Measurements from ENCODE around the gene ANXA7.
"Not testable (repeated sequence)": the region's sequence is repeated elsewhere in the genome, so short reads cannot be mapped to it uniquely, and the experiment has no call there.

ANXA7 gene

GRCh38 chr10:73407495-73407894, 6.4 kb downstream of the ANXA7 start:
- no peaks in the 10 kb centered on the region; the same call in 1 of the 2 replicates for H3K4me1 ChIP-seq (ENCODE audit: control insufficient read depth, insufficient read depth, low read length)
- H3K27me3 ChIP-seq (ENCODE audit: control insufficient read depth, insufficient read depth, low read length) = no peaks in the 10 kb centered on the region
- H3K9ac ChIP-seq (ENCODE audit: low read length) = no peak overlapping the region
- H3K4me3 ChIP-seq (ENCODE audit: low read depth, low read length) = no peak overlapping the region
- no peaks in the 10 kb centered on the region for H3K9me3 ChIP-seq (ENCODE audit: control insufficient read depth, insufficient read depth, low read depth, low read length)
- no peak overlapping the region for H3K27ac ChIP-seq (ENCODE audit: low read depth, low read length)
- 0 out of 2 replicates have a peak, but pooled peaks cover 2% of the 10 kb centered on the region for H3K36me3 ChIP-seq (ENCODE audit: control insufficient read depth, insufficient read depth, low read length)

GRCh38 chr10:73406846-73407245, 7.0 kb downstream of the ANXA7 start:
- H3K27me3 ChIP-seq (ENCODE audit: control insufficient read depth, insufficient read depth, low read length) = no peaks in the 10 kb centered on the region
- H3K36me3 ChIP-seq (ENCODE audit: control insufficient read depth, insufficient read depth, low read length) = 0 out of 2 replicates have a peak, but pooled peaks cover 2% of the 10 kb centered on the region
- no peak overlapping the region for H3K4me3 ChIP-seq (ENCODE audit: low read depth, low read length)
- no peak overlapping the region for H3K27ac ChIP-seq (ENCODE audit: low read depth, low read length)
- no peak overlapping the region for H3K9ac ChIP-seq (ENCODE audit: low read length)
- H3K9me3 ChIP-seq (ENCODE audit: control insufficient read depth, insufficient read depth, low read depth, low read length) = no peaks in the 10 kb centered on the region
- no peaks in the 10 kb centered on the region; the same call in 1 of the 2 replicates for H3K4me1 ChIP-seq (ENCODE audit: control insufficient read depth, insufficient read depth, low read length)

GRCh38 chr10:73405556-73405955, 8.3 kb downstream of the ANXA7 start:
- 0 out of 2 replicates have a peak, but pooled peaks cover 2% of the 10 kb centered on the region for H3K36me3 ChIP-seq (ENCODE audit: control insufficient read depth, insufficient read depth, low read length)
- H3K27ac ChIP-seq (ENCODE audit: low read depth, low read length) = no peak overlapping the region
- no peaks in the 10 kb centered on the region; the same call in 1 of the 2 replicates for H3K4me1 ChIP-seq (ENCODE audit: control insufficient read depth, insufficient read depth, low read length)
- no peak overlapping the region for H3K9ac ChIP-seq (ENCODE audit: low read length)
- no peaks in the 10 kb centered on the region for H3K9me3 ChIP-seq (ENCODE audit: control insufficient read depth, insufficient read depth, low read depth, low read length)
- H3K4me3 ChIP-seq (ENCODE audit: low read depth, low read length) = no peak overlapping the region
- no peaks in the 10 kb centered on the region for H3K27me3 ChIP-seq (ENCODE audit: control insufficient read depth, insufficient read depth, low read length)

- Histone ChIP-seq H3K36me3 (ENCODE audit: control insufficient read depth, insufficient read depth, low read length) (0 out of 2 replicates have a peak, but pooled peaks cover 2% of the 10 kb centered on the region), H3K4me3 (ENCODE audit: low read depth, low read length) (no peak overlapping the region), H3K27me3 (ENCODE audit: control insufficient read depth, insufficient read depth, low read length) (no peaks in the 10 kb centered on the region), H3K27ac (ENCODE audit: low read depth, low read length) (no peak overlapping the region), H3K9me3 (ENCODE audit: control insufficient read depth, insufficient read depth, low read depth, low read length) (no peaks in the 10 kb centered on the region), H3K9ac (ENCODE audit: low read length) (no peak overlapping the region), H3K4me1 (ENCODE audit: control insufficient read depth, insufficient read depth, low read length) (no peaks in the 10 kb centered on the region; the same call in 1 of the 2 replicates)
Observed at GRCh38 chr10:73404690-73405089, 9.2 kb downstream of the ANXA7 start.

- Histone ChIP-seq H3K4me3 (ENCODE audit: low read depth, low read length) (no peak overlapping the region), H3K36me3 (ENCODE audit: control insufficient read depth, insufficient read depth, low read length) (peaks cover 14% of the 10 kb centered on the region), H3K27me3 (ENCODE audit: control insufficient read depth, insufficient read depth, low read length) (no peaks in the 10 kb centered on the region), H3K9me3 (ENCODE audit: control insufficient read depth, insufficient read depth, low read depth, low read length) (no peaks in the 10 kb centered on the region), H3K9ac (ENCODE audit: low read length) (no peak overlapping the region), H3K27ac (ENCODE audit: low read depth, low read length) (no peak overlapping the region), H3K4me1 (ENCODE audit: control insufficient read depth, insufficient read depth, low read length) (no peaks in the 10 kb centered on the region)
Observed at GRCh38 chr10:73401636-73402035, 12.2 kb downstream of the ANXA7 start.

GRCh38 chr10:73399063-73399462, 14.8 kb downstream of the ANXA7 start:
- H3K4me3 ChIP-seq (ENCODE audit: low read depth, low read length) = no peak overlapping the region
- H3K4me1 ChIP-seq (ENCODE audit: control insufficient read depth, insufficient read depth, low read length) = no peaks in the 10 kb centered on the region
- no peaks in the 10 kb centered on the region for H3K27me3 ChIP-seq (ENCODE audit: control insufficient read depth, insufficient read depth, low read length)
- H3K27ac ChIP-seq (ENCODE audit: low read depth, low read length) = no peak overlapping the region
- H3K9ac ChIP-seq (ENCODE audit: low read length) = no peak overlapping the region
- H3K9me3 ChIP-seq (ENCODE audit: control insufficient read depth, insufficient read depth, low read depth, low read length) = no peaks in the 10 kb centered on the region
- peaks cover 33% of the 10 kb centered on the region for H3K36me3 ChIP-seq (ENCODE audit: control insufficient read depth, insufficient read depth, low read length)

- Histone ChIP-seq H3K4me1 (ENCODE audit: control insufficient read depth, insufficient read depth, low read length) (no peaks in the 10 kb centered on the region), H3K4me3 (ENCODE audit: low read depth, low read length) (no peak overlapping the region), H3K9me3 (ENCODE audit: control insufficient read depth, insufficient read depth, low read depth, low read length) (no peaks in the 10 kb centered on the region), H3K27ac (ENCODE audit: low read depth, low read length) (no peak overlapping the region), H3K36me3 (ENCODE audit: control insufficient read depth, insufficient read depth, low read length) (peaks cover 33% of the 10 kb centered on the region), H3K27me3 (ENCODE audit: control insufficient read depth, insufficient read depth, low read length) (no peaks in the 10 kb centered on the region), H3K9ac (ENCODE audit: low read length) (no peak overlapping the region)
Observed at GRCh38 chr10:73398024-73398423, 15.8 kb downstream of the ANXA7 start.

GRCh38 chr10:73394325-73394724, 19.5 kb downstream of the ANXA7 start:
- H3K4me1 ChIP-seq (ENCODE audit: control insufficient read depth, insufficient read depth, low read length); H3K27me3 ChIP-seq (ENCODE audit: control insufficient read depth, insufficient read depth, low read length); H3K9me3 ChIP-seq (ENCODE audit: control insufficient read depth, insufficient read depth, low read depth, low read length); H3K27ac ChIP-seq (ENCODE audit: low read depth, low read length); H3K4me3 ChIP-seq (ENCODE audit: low read depth, low read length); H3K9ac ChIP-seq (ENCODE audit: low read length): not testable (repeated sequence)
- H3K36me3 ChIP-seq (ENCODE audit: control insufficient read depth, insufficient read depth, low read length) = peaks cover 47% of the 10 kb centered on the region

- no peaks in the 10 kb centered on the region for H3K9me3 ChIP-seq (ENCODE audit: control insufficient read depth, insufficient read depth, low read depth, low read length)
- H3K27ac ChIP-seq (ENCODE audit: low read depth, low read length) = no peak overlapping the region
- no peaks in the 10 kb centered on the region for H3K4me1 ChIP-seq (ENCODE audit: control insufficient read depth, insufficient read depth, low read length)
- H3K36me3 ChIP-seq (ENCODE audit: control insufficient read depth, insufficient read depth, low read length) = peaks cover 64% of the 10 kb centered on the region
- H3K4me3 ChIP-seq (ENCODE audit: low read depth, low read length) = no peak overlapping the region
- H3K9ac ChIP-seq (ENCODE audit: low read length) = no peak overlapping the region
- no peaks in the 10 kb centered on the region for H3K27me3 ChIP-seq (ENCODE audit: control insufficient read depth, insufficient read depth, low read length)
Observed at GRCh38 chr10:73388228-73388627, 25.6 kb downstream of the ANXA7 start.

- Histone ChIP-seq H3K4me3 (ENCODE audit: low read depth, low read length) (no peak overlapping the region), H3K9ac (ENCODE audit: low read length) (no peak overlapping the region), H3K9me3 (ENCODE audit: control insufficient read depth, insufficient read depth, low read depth, low read length) (no peaks in the 10 kb centered on the region), H3K36me3 (ENCODE audit: control insufficient read depth, insufficient read depth, low read length) (peaks cover 77% of the 10 kb centered on the region), H3K4me1 (ENCODE audit: control insufficient read depth, insufficient read depth, low read length) (no peaks in the 10 kb centered on the region), H3K27ac (ENCODE audit: low read depth, low read length) (no peak overlapping the region), H3K27me3 (ENCODE audit: control insufficient read depth, insufficient read depth, low read length) (no peaks in the 10 kb centered on the region)
Observed at GRCh38 chr10:73386583-73386982, 27.3 kb downstream of the ANXA7 start.

- Histone ChIP-seq H3K4me1 (ENCODE audit: control insufficient read depth, insufficient read depth, low read length) (no peaks in the 10 kb centered on the region), H3K4me3 (ENCODE audit: low read depth, low read length) (no peak overlapping the region), H3K27me3 (ENCODE audit: control insufficient read depth, insufficient read depth, low read length) (no peaks in the 10 kb centered on the region), H3K27ac (ENCODE audit: low read depth, low read length) (no peak overlapping the region), H3K36me3 (ENCODE audit: control insufficient read depth, insufficient read depth, low read length) (peaks cover 77% of the 10 kb centered on the region), H3K9ac (ENCODE audit: low read length) (no peak overlapping the region), H3K9me3 (ENCODE audit: control insufficient read depth, insufficient read depth, low read depth, low read length) (no peaks in the 10 kb centered on the region)
Observed at GRCh38 chr10:73379064-73379748, 34.7 kb downstream of the ANXA7 start.
